BLaER1 (cell line): Measurements from ENCODE around the gene SLC23A3.

Source experiments
- H3K27ac ChIP-seq: shearing (Covaris generic); formaldehyde crosslinking; 2 replicates; pipeline ENCODE4 v1.8.1; 2022
- H3K27me3 ChIP-seq: shearing (Covaris generic); formaldehyde crosslinking; 2 replicates; pipeline ENCODE4 v1.8.1; 2022
- H3K36me3 ChIP-seq: shearing (Covaris generic); formaldehyde crosslinking; 2 replicates; pipeline ENCODE4 v1.8.1; 2022
- H3K4me1 ChIP-seq: shearing (Covaris generic); formaldehyde crosslinking; 2 replicates; pipeline ENCODE4 v1.8.1; 2022
- H3K4me2 ChIP-seq: shearing (Covaris generic); formaldehyde crosslinking; 2 replicates; pipeline ENCODE4 v1.8.1; 2022
- H3K4me3 ChIP-seq: shearing (Covaris generic); formaldehyde crosslinking; 2 replicates; pipeline ENCODE4 v1.8.1; 2022
- H3K9ac ChIP-seq: shearing (Covaris generic); formaldehyde crosslinking; 2 replicates; pipeline ENCODE4 v1.8.1; 2022
- H3K9me3 ChIP-seq: shearing (Covaris generic); formaldehyde crosslinking; 2 replicates; pipeline ENCODE4 v1.8.1; 2022
- H4K20me1 ChIP-seq: shearing (Covaris generic); formaldehyde crosslinking; 2 replicates; pipeline ENCODE4 v1.8.1; 2022
- Cebpa-rat ChIP-seq: shearing (Covaris generic); IDR thresholded peaks from 2 replicates; pipeline ENCODE4 v1.8.1; 2022

The SLC23A3 gene

DNA sequence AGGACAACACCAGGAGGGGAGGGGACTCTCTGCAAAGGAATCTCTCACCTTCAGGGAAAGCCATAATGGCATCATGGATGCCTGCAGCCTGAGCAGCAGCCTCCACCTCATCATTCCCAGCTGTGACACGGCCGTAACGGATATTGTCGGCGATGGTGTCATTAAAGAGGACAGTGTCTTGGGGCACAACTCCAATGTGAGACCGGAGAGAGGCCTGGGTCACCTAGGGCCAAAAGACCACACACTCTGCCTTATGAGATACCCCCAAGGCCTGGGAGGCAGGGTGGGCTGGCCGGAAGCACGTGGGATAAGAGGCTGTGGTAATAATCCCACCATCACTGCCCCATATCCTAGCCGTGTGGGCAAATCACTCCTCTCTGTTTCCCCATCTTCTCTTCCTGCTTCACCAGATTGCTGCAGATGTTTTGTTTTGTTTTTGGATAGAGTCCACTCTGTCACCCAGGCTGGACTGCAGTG is 41.1 kb upstream of the SLC23A3 start:
- peaks cover 39% of the 10 kb centered on the region for H3K4me1 ChIP-seq
- H4K20me1 ChIP-seq, result no peaks in the 10 kb centered on the region
- no peak overlapping the region for H3K4me3 ChIP-seq
- no peak overlapping the region for H3K4me2 ChIP-seq
- H3K36me3 ChIP-seq, result peaks cover 70% of the 10 kb centered on the region
- no peak for TF ChIP-seq Cebpa-rat
- H3K9ac ChIP-seq, result peak overlapping the region; percentile 26; the same call in 1 of the 2 replicates
- no peak overlapping the region for H3K27ac ChIP-seq
- no peaks in the 10 kb centered on the region for H3K9me3 ChIP-seq
- H3K27me3 ChIP-seq, result no peaks in the 10 kb centered on the region

DNA sequence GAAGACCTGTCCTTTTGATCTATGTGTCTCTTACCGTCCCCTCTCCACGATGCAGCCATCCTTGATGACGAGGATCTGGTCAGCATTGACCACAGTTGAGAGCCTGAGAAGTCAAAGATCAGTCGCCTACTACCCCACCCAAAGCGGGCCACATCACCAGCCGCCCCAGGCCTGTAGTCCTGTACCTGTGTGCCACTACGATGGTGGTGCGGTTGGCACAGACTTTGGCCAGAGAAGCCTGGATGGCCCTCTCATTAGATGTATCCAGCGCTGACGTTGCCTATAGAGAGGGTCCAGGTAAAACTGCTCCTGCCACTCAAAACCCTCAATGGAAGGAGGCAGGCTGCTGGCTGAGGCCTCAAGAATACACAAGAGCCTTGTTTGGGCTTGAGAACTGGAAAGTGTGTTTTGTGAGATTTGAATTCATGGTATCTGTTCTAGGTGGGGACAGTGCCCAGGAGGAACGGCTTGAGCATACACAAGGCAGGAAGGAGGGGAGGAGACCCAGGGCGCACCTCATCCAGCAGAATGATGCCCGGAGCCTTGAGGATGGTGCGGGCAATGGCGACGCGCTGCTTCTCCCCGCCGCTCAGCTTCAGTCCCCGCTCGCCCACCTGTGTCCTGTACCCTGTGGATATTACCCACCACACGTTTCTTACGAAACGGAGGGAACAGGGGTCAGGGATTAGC is 40.5 kb upstream of the SLC23A3 start:
- no peak for TF ChIP-seq Cebpa-rat
- Histone ChIP-seq H3K4me1 (peaks cover 40% of the 10 kb centered on the region), H3K27me3 (no peaks in the 10 kb centered on the region), H4K20me1 (no peaks in the 10 kb centered on the region), H3K9me3 (no peaks in the 10 kb centered on the region), H3K27ac (peak overlapping the region; percentile 49), H3K4me2 (peak overlapping the region; percentile 11; the same call in 1 of the 2 replicates), H3K4me3 (no peak overlapping the region), H3K9ac (peak overlapping the region; percentile 26; the same call in 1 of the 2 replicates), H3K36me3 (peaks cover 67% of the 10 kb centered on the region)

DNA sequence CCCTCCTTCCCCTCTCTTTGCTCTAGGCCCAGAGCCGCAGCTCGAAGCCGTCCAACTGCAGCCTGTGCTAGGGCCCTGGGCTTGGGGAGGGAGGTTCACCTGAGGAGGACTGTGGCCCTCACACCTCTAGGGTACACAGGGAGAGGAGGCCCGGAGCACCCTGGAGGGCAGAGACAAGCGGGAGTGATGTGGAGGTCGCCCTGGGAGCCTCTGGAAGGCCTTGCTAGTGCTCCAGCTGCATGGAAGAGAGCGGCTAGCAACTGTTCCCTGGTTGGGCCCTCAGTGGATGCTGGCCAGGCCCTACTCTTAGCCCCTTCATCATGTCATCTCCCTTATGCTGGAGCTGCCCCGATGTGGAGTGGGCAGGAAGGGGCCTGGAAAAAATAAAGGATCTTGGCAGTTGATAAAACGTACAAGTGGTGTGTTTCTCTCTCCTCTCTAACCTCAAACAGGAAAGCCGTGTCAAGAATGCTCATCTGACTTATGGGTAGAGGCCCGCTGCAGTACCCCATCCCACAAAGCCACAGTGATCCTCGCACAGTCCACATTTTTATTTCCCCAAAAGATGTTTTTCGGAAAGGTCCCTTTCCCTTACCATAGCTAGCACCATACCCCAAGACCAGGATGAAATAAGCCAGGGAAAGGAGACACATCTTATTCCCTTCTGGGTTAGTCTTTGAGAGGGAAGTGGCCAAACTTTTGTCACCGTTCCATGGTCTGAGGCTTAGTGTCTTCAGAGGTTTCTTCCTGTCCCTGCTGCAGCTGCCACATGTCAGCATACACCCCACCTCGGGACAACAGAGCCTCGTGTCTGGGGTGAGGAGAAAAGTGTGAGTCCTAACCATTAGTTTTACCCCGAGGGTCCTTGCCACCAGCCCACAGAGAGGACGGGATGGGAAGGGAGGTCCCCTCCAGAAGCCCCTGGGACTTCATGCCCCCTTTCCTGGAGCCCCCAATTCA is 39.7 kb upstream of the SLC23A3 start:
- peaks cover 60% of the 10 kb centered on the region for H3K36me3 ChIP-seq
- peak overlapping the region; percentile 26; the same call in 1 of the 2 replicates for H3K9ac ChIP-seq
- peaks cover 40% of the 10 kb centered on the region for H3K4me1 ChIP-seq

DNA sequence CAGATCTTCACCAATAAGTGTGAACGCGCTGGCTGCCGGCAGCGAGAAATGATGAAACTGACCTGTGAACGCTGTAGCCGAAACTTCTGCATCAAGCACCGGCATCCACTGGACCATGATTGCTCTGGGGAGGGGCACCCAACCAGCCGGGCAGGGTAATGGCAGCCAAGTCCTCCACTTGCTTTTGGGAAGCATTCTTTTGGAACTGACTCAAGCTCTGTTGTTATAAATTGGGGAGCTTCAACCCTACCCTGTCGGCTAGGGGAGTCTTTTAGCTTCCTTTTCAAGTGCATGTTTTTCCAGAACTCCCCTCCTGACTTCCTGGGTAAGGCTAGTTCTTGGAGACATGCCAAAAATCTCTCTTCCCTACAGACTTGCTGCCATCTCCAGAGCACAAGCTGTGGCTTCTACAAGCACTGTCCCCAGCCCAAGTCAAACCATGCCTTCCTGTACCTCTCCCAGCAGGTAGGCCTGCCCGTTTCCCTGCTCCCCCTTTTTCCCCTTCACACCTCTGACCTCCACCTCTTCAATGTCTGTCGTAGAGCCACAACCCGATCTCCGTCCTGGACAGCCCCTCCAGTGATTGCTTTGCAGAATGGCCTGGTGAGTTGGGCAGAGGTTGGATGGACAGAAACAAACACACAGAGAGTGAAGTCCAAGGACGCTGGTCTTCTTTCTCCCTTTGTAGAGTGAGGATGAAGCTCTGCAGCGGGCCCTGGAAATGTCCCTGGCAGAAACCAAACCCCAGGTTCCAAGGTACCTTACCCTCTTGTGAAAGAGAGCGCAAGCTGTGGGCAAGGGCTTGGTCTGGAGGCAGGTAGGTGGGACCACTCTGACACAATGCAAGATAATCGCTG is 38.3 kb upstream of the SLC23A3 start:
- peak overlapping the region; percentile 78; the same call in 1 of the 2 replicates for H3K9ac ChIP-seq
- no peaks in the 10 kb centered on the region for H3K9me3 ChIP-seq
- H3K27ac ChIP-seq, result no peak overlapping the region
- H3K4me1 ChIP-seq, result peaks cover 40% of the 10 kb centered on the region
- H3K27me3 ChIP-seq, result no peaks in the 10 kb centered on the region
- H4K20me1 ChIP-seq, result no peaks in the 10 kb centered on the region
- no peak for TF ChIP-seq Cebpa-rat
- H3K36me3 ChIP-seq, result peaks cover 46% of the 10 kb centered on the region
- peak overlapping the region; percentile 95 for H3K4me2 ChIP-seq
- no peak overlapping the region for H3K4me3 ChIP-seq

More for the DNA sequence above, 39.7 kb upstream of the SLC23A3 start:
- Histone ChIP-seq H3K27ac (peak overlapping the region; percentile 49), H3K27me3 (no peaks in the 10 kb centered on the region), H4K20me1 (no peaks in the 10 kb centered on the region), H3K4me3 (no peak overlapping the region), H3K4me2 (peak overlapping the region; percentile 11), H3K9me3 (no peaks in the 10 kb centered on the region)
- TF ChIP-seq Cebpa-rat, result no peak

DNA sequence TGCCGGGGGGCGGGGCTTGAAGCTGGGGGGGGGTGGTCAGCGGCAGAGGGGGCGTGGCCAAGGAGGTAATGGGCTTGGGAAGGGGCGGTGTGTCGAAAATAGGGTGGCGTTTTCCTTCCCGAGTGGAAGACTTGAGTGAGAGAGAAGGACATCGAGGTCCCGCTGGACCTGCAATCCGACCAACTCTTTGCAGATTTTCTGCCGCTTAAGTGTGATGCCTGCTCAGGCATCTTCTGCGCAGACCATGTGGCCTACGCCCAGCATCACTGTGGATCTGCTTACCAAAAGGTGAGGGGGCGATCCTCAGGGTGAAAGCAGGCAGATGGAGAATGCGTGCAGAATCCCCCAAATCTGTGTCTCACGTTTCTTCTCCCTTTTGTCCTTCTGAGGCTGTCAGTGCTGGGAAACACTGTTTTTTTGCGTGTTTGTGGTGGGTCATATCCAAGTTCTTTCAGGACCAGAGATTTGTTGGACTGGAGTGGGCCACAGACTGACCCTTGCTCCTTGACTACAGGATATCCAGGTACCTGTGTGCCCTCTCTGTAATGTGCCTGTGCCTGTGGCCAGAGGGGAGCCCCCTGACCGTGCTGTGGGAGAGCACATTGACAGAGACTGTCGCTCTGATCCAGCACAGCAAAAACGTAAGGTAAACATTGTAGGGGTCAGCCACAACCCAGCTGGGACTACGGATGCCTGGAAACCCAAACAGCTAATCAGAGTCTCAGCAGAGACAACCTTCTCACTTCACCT is 37.5 kb upstream of the SLC23A3 start:
- Histone ChIP-seq H3K9ac (peak overlapping the region; percentile 78), H3K4me2 (peak overlapping the region; percentile 95), H3K27me3 (no peaks in the 10 kb centered on the region), H3K9me3 (no peaks in the 10 kb centered on the region), H3K4me1 (peaks cover 40% of the 10 kb centered on the region), H3K4me3 (peak overlapping the region; percentile 66), H3K27ac (peak overlapping the region; percentile 58), H4K20me1 (no peaks in the 10 kb centered on the region), H3K36me3 (peaks cover 38% of the 10 kb centered on the region)
- no peak for TF ChIP-seq Cebpa-rat

DNA sequence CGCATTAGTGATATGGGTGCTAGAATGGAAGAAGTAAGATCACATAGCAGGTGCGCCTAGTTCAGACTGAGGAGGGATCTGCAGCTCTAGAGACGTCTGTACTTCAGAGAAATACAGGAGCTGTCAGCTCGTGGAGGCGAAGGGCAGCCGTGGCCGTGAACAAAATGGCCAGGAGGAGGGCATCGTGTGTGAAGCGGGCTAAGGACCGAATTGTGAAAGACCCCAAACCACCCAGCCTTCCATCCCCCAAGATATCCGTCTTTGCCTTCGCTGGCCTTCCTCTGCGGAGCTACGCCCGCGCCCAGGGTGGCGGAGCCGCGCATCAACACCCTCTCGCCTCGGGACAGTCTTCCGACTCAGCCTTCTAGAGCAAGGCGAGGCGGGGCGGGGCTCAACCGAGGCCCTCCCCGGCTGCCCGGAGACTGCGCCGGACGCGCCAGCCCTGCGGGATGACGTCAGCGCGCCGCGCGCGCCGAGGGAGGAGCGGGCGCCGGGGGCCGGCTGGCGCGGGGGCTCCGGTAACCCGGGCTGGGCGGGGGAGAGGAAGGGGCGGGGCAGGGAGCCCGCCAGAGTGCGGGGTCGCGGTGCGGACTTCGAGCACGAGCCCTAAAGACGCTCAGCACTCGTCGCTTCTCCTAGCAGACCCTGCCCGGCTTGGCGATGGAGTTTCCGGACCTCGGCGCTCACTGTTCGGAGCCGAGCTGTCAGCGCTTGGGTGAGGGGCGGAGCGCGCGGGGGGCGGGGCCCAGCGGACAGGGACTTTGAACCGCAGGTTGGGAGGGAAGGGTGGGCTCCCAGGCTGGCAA is 36.7 kb upstream of the SLC23A3 start, which contains the start of gene ZFAND2B:
Gene ZFAND2B, plus strand, starts transcription at position 455 of the 806 bp plus-strand sequence. Its CDS starts 206 bp downstream, at position 661.
- peaks cover 34% of the 10 kb centered on the region for H3K36me3 ChIP-seq
- peak within 1 kb of the TSS; percentile 66 for H3K4me3 ChIP-seq
- peaks cover 40% of the 10 kb centered on the region for H3K4me1 ChIP-seq
- H4K20me1 ChIP-seq, result no peaks in the 10 kb centered on the region
- H3K27me3 ChIP-seq, result no peaks in the 10 kb centered on the region
- peak within 1 kb of the TSS; percentile 78 for H3K9ac ChIP-seq
- no peak for TF ChIP-seq Cebpa-rat
- H3K4me2 ChIP-seq, result peak within 1 kb of the TSS; percentile 95
- peak within 1 kb of the TSS; percentile 81 for H3K27ac ChIP-seq
- H3K9me3 ChIP-seq, result no peaks in the 10 kb centered on the region

DNA sequence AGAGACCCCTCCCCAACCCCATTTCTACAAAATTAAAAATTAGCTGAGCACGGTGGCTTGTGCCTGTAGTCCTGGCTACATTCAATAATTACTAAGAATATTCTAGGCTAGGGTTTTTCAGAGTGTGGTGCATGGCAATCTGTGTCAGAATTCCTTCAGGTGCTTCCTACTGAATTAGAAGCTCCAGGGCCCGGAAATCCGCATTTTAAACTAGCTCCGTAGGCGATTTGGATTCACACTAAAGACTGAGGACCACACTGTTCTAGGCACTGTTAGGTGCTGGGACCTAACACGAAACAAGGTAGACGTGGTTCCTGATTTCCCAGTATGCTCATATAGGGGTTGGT is 36.1 kb upstream of the SLC23A3 start:
- H3K4me1 ChIP-seq, result peaks cover 40% of the 10 kb centered on the region
- H3K36me3 ChIP-seq, result peaks cover 31% of the 10 kb centered on the region
- peak overlapping the region; percentile 81 for H3K4me2 ChIP-seq
- H3K9me3 ChIP-seq, result no peaks in the 10 kb centered on the region
- no peaks in the 10 kb centered on the region for H4K20me1 ChIP-seq
- H3K27me3 ChIP-seq, result no peaks in the 10 kb centered on the region
- H3K27ac ChIP-seq, result peak overlapping the region; percentile 81
- H3K9ac ChIP-seq, result peak overlapping the region; percentile 78
- peak overlapping the region; percentile 66 for H3K4me3 ChIP-seq
- no peak for TF ChIP-seq Cebpa-rat

DNA sequence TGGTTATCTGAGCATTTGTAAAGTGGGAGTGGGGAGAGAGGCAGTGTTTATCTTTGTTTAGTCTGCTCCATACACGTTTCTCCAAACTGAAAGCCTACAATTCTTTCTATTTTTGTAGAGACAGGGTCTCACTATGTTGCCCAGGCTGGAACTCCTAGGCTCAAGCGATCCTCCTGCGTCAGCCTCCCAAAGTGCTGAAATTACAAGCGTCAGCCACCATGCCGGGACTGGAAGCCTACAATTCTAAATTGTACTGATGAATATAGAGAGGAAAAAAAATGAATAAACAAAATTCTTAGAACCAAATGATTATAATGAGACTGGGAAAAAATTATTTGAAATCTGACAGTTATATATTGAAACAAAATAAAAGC is 35.3 kb upstream of the SLC23A3 start:
- Histone ChIP-seq H3K4me1 (peaks cover 37% of the 10 kb centered on the region), H4K20me1 (no peaks in the 10 kb centered on the region), H3K9me3 (no peaks in the 10 kb centered on the region), H3K4me3 (no peak overlapping the region), H3K4me2 (no peak overlapping the region), H3K36me3 (peaks cover 23% of the 10 kb centered on the region), H3K27me3 (no peaks in the 10 kb centered on the region), H3K27ac (no peak overlapping the region), H3K9ac (no peak overlapping the region)
- no peak for TF ChIP-seq Cebpa-rat
